ENCODE results near the gene PSMD8.

- no peak for TF ChIP-seq CEBPB (IDR thresholded peaks at IDR 0.05)
- TF ChIP-seq EP300 (IDR thresholded peaks at IDR 0.05; ENCODE audit: borderline replicate concordance) = no peak
- TF ChIP-seq, protein P1, sequence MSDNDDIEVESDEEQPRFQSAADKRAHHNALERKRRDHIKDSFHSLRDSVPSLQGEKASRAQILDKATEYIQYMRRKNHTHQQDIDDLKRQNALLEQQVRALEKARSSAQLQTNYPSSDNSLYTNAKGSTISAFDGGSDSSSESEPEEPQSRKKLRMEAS (IDR thresholded peaks at IDR 0.05) = no peak
- no peak for TF ChIP-seq YY1 (IDR thresholded peaks at IDR 0.05; ENCODE audit: low read depth)
- no peak for TF ChIP-seq FOXM1 (IDR thresholded peaks at IDR 0.05; ENCODE audit: borderline replicate concordance, low read depth)
- TF ChIP-seq CREB1 (IDR thresholded peaks at IDR 0.05; ENCODE audit: low read depth) = no peak
- TF ChIP-seq, protein P2, sequence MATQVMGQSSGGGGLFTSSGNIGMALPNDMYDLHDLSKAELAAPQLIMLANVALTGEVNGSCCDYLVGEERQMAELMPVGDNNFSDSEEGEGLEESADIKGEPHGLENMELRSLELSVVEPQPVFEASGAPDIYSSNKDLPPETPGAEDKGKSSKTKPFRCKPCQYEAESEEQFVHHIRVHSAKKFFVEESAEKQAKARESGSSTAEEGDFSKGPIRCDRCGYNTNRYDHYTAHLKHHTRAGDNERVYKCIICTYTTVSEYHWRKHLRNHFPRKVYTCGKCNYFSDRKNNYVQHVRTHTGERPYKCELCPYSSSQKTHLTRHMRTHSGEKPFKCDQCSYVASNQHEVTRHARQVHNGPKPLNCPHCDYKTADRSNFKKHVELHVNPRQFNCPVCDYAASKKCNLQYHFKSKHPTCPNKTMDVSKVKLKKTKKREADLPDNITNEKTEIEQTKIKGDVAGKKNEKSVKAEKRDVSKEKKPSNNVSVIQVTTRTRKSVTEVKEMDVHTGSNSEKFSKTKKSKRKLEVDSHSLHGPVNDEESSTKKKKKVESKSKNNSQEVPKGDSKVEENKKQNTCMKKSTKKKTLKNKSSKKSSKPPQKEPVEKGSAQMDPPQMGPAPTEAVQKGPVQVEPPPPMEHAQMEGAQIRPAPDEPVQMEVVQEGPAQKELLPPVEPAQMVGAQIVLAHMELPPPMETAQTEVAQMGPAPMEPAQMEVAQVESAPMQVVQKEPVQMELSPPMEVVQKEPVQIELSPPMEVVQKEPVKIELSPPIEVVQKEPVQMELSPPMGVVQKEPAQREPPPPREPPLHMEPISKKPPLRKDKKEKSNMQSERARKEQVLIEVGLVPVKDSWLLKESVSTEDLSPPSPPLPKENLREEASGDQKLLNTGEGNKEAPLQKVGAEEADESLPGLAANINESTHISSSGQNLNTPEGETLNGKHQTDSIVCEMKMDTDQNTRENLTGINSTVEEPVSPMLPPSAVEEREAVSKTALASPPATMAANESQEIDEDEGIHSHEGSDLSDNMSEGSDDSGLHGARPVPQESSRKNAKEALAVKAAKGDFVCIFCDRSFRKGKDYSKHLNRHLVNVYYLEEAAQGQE (IDR thresholded peaks at IDR 0.05; ENCODE audit: low read depth) = no peak
- no peak for TF ChIP-seq TAF1 (IDR thresholded peaks at IDR 0.05; ENCODE audit: low read depth)
- TF ChIP-seq RAD21 (IDR thresholded peaks at IDR 0.05; ENCODE audit: low read depth) = no peak
Measured at GRCh38 chr19:38340927-38341326, 33.4 kb upstream of the PSMD8 start.

All from Ishikawa (cell line).